Fibroblast of lung (primary cell): ENCODE results near the gene CHD6.

ENCODE experiments used
- EZH2 ChIP-seq: IDR thresholded peaks from 2 replicates; pipeline ENCODE4 v1.5.1; 2012; ENCODE audit warnings: low read length, control low read depth, mild to moderate bottlenecking; ENCODE audit errors: missing control alignments
- TF ChIP-seq, protein P1 (sequence below), 2 donors: IDR thresholded peaks in 1 of 2; conservative IDR thresholded peaks in 1 of 2; 1 replicate in 1 of 2; 2 replicates in 1 of 2; pipeline ENCODE4 v1.5.1; 2011 to 2012; ENCODE audit warnings: low read length in 2 of 2, control low read depth in 1 of 2, inconsistent platforms in 1 of 2, low read depth in 1 of 2, mild to moderate bottlenecking in 1 of 2

DNA sequence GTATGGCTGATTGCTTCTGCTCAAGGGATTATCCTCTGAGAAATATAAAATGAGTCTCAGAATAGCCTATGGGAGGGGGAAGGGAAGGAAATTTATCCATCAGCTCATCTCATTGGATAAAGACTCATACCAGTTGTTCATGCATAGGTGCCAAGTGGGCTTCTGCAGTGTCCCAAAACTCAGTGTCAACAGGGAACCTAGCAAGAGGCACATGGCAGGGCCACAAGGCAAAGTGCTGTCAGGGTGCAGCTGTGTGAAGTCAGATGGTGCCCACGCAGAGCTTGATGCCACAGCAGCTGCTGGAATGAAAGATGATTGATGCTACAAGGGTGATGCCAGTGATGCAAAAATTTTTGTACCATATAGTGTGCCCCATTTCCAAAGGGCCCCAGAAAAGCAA lies 3.2 kb upstream of the CHD6 start:
- TF ChIP-seq, protein P1, sequence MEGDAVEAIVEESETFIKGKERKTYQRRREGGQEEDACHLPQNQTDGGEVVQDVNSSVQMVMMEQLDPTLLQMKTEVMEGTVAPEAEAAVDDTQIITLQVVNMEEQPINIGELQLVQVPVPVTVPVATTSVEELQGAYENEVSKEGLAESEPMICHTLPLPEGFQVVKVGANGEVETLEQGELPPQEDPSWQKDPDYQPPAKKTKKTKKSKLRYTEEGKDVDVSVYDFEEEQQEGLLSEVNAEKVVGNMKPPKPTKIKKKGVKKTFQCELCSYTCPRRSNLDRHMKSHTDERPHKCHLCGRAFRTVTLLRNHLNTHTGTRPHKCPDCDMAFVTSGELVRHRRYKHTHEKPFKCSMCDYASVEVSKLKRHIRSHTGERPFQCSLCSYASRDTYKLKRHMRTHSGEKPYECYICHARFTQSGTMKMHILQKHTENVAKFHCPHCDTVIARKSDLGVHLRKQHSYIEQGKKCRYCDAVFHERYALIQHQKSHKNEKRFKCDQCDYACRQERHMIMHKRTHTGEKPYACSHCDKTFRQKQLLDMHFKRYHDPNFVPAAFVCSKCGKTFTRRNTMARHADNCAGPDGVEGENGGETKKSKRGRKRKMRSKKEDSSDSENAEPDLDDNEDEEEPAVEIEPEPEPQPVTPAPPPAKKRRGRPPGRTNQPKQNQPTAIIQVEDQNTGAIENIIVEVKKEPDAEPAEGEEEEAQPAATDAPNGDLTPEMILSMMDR (conservative IDR thresholded peaks at IDR 0.05 in 1 of 2, IDR thresholded peaks at IDR 0.05 in 1 of 2; ENCODE audit: low read depth in 1 of 2, low read length in 2 of 2), result no peak
- no peak for TF ChIP-seq EZH2
